Adrenal gland (tissue), 12 donors: Measurements from ENCODE around the gene FEZF1. TPM values are rescaled to one million over a fixed set of nuclear protein-coding genes. Genes with fewer than 3 reads are reported as not detected.

Experiments
- DNase-seq, 7 donors: peaks; one replicate each; pipeline ENCODE4 v3.0.0-alpha.2; 2019 to 2020
- H3K27ac ChIP-seq, 5 donors: fragments of 200-600 bp; sonication (generic) in 4 of 5; 1 replicate in 3 of 5; 2 replicates in 2 of 5; pipeline versions ENCODE4 v1.5.1 to v1.8.0; 2016 to 2020; ENCODE audit warnings: mild to moderate bottlenecking in 1 of 5
- H3K27me3 ChIP-seq: fragments of 200-600 bp; 2 replicates; pipeline ENCODE4 v1.8.0; 2021
- H3K36me3 ChIP-seq, 2 donors: fragments of 200-600 bp; replicated peaks in 1 of 2; 1 replicate in 1 of 2; 2 replicates in 1 of 2; pipeline versions ENCODE4 v1.5.1 to v1.8.0; 2018 to 2022
- H3K4me1 ChIP-seq, 2 donors: fragments of 200-600 bp; replicated peaks in 1 of 2; 1 replicate in 1 of 2; 2 replicates in 1 of 2; pipeline versions ENCODE4 v1.5.1 to v1.8.0; 2018 to 2021
- H3K4me3 ChIP-seq, 4 donors: fragments of 200-600 bp; sonication (generic) in 3 of 4; one replicate each; pipeline ENCODE4 v1.5.1; 2016 to 2018
- H3K9me3 ChIP-seq, 3 donors: fragments of 200-600 bp; sonication (generic) in 1 of 3; replicated peaks in 1 of 3; 1 replicate in 2 of 3; 2 replicates in 1 of 3; pipeline versions ENCODE4 v1.5.1 to v1.8.0; 2016 to 2021
- POLR2A ChIP-seq, 2 donors: fragments of 450-650 bp; IDR thresholded peaks; one replicate each; pipeline ENCODE4 v1.6.1; 2017; ENCODE audit warnings: antibody characterized with exemption in 2 of 2, mild to moderate bottlenecking in 2 of 2, moderate library complexity in 1 of 2
- WGBS, 4 donors: extraction: QIAGEN DNeasy Blood & Tissue Kit in 2 of 4; methylation state at CpG; one replicate each; pipeline versions ENCODE4 v1.1.5 to v1.1.7; 2013 to 2017; 5-methylcytosine and 5-hydroxymethylcytosine counted together
- intact Hi-C, 2 donors: fragments of 100-400 bp; cut with DNase I; formaldehyde crosslinking; loops; one replicate each; pipeline versions ENCODE4 v1.14.1 to v1.15.0; 2022 to 2023
- polyA plus RNA-seq, 3 donors: library from polyadenylated mRNA; stranded (reverse); fragments of 200-250 nt in 2 of 3; fragments of 350-450 nt in 1 of 3; fragmentation: Illumina TruSeq in 1 of 3; extraction: RNeasy Lipid Tissue Mini Kit (QIAGEN cat#74804) in 1 of 3; gene quantifications; one replicate each; pipeline ENCODE4 v1.2.3, GENCODE V29; 2013 to 2014
- total RNA-seq, 9 donors: library from RNA; depleted of rRNA in 4 of 9; stranded (reverse); fragments of >200 nt in 4 of 9; fragments of 120-200 nt in 1 of 9; fragmentation: NEBNext Ultra II Directional in 1 of 9; extraction: Animal tissue kit (Norgen Biotek cat#: 25700) in 1 of 9; gene quantifications; one replicate each; pipeline versions ENCODE4 v1.1.0 to v1.2.4, GENCODE V29; 2013 to 2023
- TF ChIP-seq, protein P1 (sequence below), 6 experiments: fragments of 450-650 bp in 4 of 6; fragments of 200-600 bp in 2 of 6; sonication (generic) in 1 of 6; IDR thresholded peaks; 1 replicate in 5 of 6; 2 replicates in 1 of 6; pipeline versions ENCODE4 v1.5.1 to v1.8.0; 2016 to 2021; ENCODE audit warnings: antibody characterized with exemption in 6 of 6, mild to moderate bottlenecking in 2 of 6, moderate library complexity in 1 of 6
- donor health status: healthy with polysubstance abuse.
- donor health status: Bipolar disorder and iron deficiency.
- donor health status: DM: yes; HTN: yes; CAD: no.
- donor health status: DM: no; HTN: no; CAD: no.
- donor health status: DM: no; HTN: no; CAD: no.
- donor health status: DM: yes; HTN: yes; CAD: no.

The FEZF1 gene
- total and polyA plus RNA-seq, 12 donors = 0.14 TPM; not detected in 11

DNA sequence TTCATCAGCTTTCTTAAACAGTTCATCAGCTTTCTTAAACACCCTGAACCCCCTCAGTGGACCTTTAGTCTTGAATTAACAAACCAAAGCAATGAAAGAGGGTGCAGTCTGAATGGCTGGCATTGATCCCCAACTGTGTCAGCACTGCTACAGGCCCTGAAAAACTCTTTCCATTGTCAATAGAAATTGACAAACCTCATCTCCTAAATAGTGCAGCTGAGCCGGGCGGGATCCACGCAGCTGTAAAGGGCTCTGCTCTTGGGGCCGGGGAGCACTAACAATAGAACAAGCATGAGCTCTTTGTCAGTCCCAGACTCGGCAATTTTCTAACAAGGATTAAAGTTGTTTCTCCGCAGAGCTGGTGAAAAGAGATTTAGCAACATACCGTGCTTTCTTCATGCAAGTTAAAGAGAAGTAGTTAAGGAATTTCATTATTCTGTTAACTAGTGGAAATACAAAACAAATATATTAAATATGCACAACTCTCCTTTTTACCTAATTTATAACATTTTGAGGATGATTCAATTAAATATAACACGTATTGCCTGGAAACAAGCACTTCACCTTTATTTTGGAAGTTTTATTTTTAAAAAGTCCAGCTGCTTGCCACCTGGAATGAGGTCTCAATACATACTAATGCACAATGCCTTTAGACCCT is 24.7 kb upstream of the FEZF1 start:
- intact Hi-C loops = no loop called here
- TF ChIP-seq, protein P1, sequence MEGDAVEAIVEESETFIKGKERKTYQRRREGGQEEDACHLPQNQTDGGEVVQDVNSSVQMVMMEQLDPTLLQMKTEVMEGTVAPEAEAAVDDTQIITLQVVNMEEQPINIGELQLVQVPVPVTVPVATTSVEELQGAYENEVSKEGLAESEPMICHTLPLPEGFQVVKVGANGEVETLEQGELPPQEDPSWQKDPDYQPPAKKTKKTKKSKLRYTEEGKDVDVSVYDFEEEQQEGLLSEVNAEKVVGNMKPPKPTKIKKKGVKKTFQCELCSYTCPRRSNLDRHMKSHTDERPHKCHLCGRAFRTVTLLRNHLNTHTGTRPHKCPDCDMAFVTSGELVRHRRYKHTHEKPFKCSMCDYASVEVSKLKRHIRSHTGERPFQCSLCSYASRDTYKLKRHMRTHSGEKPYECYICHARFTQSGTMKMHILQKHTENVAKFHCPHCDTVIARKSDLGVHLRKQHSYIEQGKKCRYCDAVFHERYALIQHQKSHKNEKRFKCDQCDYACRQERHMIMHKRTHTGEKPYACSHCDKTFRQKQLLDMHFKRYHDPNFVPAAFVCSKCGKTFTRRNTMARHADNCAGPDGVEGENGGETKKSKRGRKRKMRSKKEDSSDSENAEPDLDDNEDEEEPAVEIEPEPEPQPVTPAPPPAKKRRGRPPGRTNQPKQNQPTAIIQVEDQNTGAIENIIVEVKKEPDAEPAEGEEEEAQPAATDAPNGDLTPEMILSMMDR (IDR thresholded peaks at IDR 0.05) = no peak
- TF ChIP-seq POLR2A (IDR thresholded peaks at IDR 0.05) = no peak

DNA sequence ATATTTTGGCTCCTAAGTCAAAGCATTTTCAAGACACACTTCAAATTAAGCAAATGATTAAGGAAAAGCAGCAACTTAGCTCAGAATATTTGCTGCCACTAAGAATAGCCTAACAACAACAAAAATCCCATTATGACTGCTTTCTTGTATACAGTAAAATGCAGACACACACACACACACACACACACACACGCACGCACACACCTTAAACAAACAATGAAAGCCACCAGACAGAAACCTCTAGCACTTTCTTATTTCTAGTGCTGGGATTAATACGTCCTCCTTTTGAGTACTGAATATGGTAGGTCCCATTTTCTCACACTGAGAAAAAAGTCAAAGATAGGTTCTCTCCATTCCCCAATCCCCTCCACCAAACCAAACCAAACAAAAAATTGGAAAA is 23.4 kb upstream of the FEZF1 start:
- intact Hi-C loops = no loop called here
- DNase-seq = no peak
- 60 to 88% (median 68%) methylated on average over 3 of the region's 3 CpGs for WGBS, 4 donors
- TF ChIP-seq POLR2A (IDR thresholded peaks at IDR 0.05) = no peak
- TF ChIP-seq, protein P1 (IDR thresholded peaks at IDR 0.05) = no peak
- Histone ChIP-seq H3K27me3 (no peaks in the 10 kb centered on the region), H3K9me3 (no peaks in the 10 kb centered on the region), H3K4me1 (no peaks in the 10 kb centered on the region), H3K36me3 (no peaks in the 10 kb centered on the region), H3K4me3 (no peak overlapping the region), H3K27ac (no peak overlapping the region)

More for the DNA sequence above, 24.7 kb upstream of the FEZF1 start:
- no peak overlapping the region for H3K4me3 ChIP-seq
- H3K36me3 ChIP-seq = no peaks in the 10 kb centered on the region
- no peaks in the 10 kb centered on the region for H3K9me3 ChIP-seq
- H3K27me3 ChIP-seq = no peaks in the 10 kb centered on the region
- no peaks in the 10 kb centered on the region for H3K4me1 ChIP-seq
- H3K27ac ChIP-seq = no peak overlapping the region
- DNase-seq = no peak
- 76 to 90% (median 78%) methylated on average over 8 of the region's 8 CpGs for WGBS, 4 donors

DNA sequence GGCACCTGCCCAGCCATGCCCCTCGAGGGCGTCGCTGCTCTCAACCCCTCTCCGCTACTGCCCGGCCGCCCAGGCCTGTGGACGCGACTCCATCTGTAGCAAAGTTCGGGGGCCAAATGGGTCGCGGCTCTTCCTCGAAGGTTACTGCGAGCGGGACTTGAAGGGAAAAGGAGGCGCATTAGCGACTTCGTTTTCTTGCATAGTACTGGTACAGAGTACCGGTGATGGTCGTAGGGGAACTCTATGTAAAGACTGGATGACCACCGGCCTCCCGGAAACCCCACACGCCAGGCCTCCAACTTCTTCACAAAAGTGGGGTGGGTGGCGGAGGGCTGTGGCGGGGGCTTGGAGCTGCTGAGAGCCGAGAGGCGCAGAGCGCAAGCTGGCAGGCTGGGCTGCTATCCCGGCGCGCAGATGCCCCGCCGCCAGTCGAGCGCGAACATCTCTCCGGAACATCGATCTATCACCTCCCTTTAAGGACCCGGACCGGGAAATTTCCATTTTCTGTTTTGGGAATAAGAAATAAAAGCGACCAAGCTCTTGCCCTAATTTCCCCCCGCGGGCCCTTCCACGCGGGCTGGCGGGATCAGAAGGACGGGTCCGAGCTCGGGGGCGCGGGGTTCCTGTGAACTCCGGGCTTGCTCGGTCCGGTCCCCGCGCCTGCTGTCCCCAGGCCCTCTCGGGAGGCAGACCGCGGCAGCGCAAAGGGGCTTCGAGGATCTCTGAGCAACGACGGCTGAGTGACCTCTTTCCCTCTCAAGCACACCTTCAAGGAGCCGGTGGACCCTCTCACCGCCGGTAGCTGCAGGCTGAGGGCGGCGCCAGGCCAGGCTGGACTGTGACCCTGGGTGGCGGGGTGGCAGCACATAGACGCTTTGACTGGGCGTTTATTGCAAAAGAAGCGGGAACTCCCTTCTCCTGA is 12.2 kb upstream of the FEZF1 start:
- peaks cover 0 to 11% of the 10 kb centered on the region in 2 donors for H3K4me1 ChIP-seq
- no peak overlapping the region for H3K27ac ChIP-seq
- no peak overlapping the region for H3K4me3 ChIP-seq
- H3K27me3 ChIP-seq = peaks cover 54% of the 10 kb centered on the region
- intact Hi-C loops = no loop called here
- no peaks in the 10 kb centered on the region for H3K9me3 ChIP-seq
- DNase-seq = no peak
- no peaks in the 10 kb centered on the region for H3K36me3 ChIP-seq
- WGBS, 4 donors = 8 to 14% (median 10%) methylated on average over 52 to 71 of the region's 71 CpGs
- TF ChIP-seq, protein P1 (IDR thresholded peaks at IDR 0.05) = no peak
- TF ChIP-seq POLR2A (IDR thresholded peaks at IDR 0.05) = no peak
